GM19328 (cell line): ENCODE measurements around the gene ZFYVE28.

Experiments used
- ATAC-seq: cut with Tn5 transposase; IDR thresholded peaks from one replicate; pipeline ENCODE4 v1.9.1; 2021; ENCODE audit warnings: mild to moderate bottlenecking, moderate library complexity; ENCODE audit not compliant: unreplicated experiment

Gene ZFYVE28

GRCh38 chr4:2371765-2372487 is 46.5 kb downstream of the ZFYVE28 start:
- ATAC-seq: no peak

DNA sequence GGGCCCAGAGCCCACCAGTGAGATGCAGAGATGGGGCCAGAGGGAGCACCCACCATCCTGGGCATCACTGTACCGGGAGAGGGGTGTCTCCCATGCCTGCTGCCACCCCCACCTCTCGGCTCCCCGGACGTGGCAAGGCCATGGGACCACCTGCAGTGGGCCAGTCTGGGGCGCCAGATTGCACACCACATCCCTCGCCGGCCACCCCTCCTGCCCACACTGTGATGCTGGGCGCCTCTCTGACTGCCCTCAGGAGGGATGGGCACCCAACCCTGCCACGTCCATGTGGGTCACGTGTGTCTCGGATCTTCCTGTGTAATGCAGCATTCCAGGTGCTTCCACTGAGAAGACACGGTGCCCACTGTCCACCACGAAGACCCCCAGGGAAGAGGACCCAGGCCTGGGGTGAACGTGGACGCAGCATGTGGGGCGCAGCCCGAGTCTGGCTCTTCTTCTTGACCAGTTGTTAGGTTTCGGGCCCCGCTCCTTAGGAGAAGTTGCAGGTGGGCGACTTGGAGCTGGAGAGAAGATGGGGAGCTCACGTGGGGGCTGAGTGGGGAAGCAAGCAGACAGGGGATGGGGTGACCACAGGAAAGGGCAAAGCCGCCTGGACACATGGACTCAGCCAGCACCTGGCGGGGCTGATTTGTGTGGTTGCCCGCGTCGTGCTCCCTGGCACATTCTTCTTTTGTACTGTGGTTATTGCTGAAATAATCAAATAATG is 47.7 kb downstream of the ZFYVE28 start:
- ATAC-seq: no peak

- no peak for ATAC-seq
Measured at GRCh38 chr4:2368746-2369437, 49.6 kb downstream of the ZFYVE28 start.

GRCh38 chr4:2367626-2368025 is 50.8 kb downstream of the ZFYVE28 start:
- no peak for ATAC-seq

DNA sequence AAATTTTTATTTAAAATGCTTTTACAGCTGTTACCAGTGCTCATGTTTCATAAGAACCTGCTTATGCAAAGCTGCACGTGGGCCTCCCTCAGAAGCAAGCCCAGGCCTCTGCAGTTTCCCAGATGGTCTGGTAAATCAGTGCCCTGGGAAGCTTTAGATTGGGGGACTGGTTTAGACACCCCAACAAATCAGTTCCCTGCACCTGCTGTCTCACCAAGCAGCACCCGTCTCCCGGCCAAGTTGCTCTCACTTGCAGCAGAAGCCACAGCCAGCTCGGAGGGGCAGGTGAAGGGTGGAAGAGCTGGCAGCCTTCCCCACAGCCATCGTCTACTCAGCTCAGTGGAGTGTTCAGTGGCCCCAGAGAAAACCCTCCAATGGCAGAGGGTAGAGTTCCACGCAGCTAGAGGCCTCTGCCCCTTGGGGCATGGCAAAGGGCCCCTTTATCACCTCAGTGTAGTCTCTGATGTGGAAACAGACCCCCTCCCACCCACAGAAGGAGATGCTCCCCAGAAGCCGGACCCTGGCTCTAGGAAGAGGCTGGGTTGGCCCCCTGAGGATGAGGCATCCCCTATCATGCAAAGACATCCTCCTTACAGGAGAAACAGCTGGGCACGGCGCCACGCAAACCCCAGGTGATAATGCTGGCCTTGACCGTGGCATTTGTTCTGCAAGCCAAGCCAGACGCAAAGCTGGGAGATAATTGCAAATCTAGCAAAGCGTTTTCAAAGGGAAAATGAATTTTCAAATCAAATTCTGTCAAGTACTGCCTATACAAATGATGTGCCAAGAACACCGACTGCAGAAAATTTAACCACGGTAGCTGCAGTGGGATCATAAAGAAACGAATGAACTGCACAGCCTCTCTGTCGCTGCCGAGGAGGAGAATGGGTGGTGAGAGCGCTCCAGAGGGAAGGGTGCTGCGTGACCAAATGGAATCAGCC is 51.9 kb downstream of the ZFYVE28 start:
- ATAC-seq: no peak

DNA sequence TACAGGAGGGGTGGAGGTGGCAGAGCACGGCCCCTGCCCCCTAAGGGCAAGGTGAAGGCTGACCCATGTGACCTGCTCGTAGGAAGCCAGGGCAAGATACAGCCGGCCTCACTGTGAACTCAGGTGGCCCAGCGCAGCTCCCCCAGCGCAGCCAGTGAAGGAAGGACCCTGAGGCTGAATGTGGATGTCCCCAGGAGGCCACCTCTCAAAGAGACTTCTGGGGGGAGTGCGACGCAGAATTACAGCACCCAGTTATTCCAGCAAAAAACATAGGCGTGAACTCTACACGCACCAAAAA is 52.6 kb downstream of the ZFYVE28 start:
- ATAC-seq: no peak

DNA sequence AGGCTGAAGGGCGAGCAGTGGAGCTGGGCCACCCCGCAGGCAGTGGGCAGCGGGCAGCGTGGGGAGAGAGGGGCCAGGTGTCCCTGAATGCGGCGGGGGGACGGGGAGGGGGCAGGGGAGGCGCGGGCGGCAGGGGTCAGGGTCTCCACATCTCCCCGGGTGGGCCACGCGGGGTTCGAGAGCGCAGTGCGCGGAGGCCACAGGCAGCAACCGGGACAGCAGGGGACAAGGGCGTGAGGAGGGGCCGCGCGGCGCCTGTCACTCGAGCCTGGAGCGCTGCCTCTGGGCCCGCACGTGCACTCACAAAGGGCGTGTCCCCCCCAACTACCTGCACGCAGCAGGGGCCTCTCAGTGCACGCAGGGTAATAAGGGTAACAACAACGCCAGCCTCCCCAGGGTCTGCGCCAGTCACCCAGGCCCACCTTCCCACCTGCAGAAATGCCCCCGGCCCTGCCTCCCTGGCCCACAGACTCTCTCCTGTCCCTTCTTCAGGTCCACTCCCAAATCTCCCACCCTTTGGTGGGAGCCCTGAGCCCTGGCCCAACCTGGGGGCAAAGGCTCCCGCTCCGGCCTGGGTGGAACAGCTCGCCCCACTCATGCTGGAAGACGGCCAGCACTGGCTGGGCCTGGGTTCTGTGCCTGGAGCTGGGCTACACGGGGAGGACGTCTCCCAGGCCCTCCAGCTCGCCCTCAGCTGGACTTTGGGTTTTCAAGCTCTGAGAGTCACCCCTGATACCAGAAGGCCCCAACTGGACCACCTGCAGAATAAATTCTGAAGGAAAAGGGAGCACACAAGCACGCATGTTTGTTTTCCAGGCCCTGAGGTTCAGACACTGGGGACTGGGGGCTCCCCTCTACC is 53.2 kb downstream of the ZFYVE28 start:
- ATAC-seq: no peak

GRCh38 chr4:2364654-2365053 is 53.8 kb downstream of the ZFYVE28 start:
- no peak for ATAC-seq

GRCh38 chr4:2363951-2364653 is 54.3 kb downstream of the ZFYVE28 start:
- ATAC-seq: no peak

GRCh38 chr4:2363056-2363721 is 55.3 kb downstream of the ZFYVE28 start:
- ATAC-seq: no peak

- ATAC-seq: no peak
Measured at GRCh38 chr4:2362266-2363055, 56.0 kb downstream of the ZFYVE28 start.

DNA sequence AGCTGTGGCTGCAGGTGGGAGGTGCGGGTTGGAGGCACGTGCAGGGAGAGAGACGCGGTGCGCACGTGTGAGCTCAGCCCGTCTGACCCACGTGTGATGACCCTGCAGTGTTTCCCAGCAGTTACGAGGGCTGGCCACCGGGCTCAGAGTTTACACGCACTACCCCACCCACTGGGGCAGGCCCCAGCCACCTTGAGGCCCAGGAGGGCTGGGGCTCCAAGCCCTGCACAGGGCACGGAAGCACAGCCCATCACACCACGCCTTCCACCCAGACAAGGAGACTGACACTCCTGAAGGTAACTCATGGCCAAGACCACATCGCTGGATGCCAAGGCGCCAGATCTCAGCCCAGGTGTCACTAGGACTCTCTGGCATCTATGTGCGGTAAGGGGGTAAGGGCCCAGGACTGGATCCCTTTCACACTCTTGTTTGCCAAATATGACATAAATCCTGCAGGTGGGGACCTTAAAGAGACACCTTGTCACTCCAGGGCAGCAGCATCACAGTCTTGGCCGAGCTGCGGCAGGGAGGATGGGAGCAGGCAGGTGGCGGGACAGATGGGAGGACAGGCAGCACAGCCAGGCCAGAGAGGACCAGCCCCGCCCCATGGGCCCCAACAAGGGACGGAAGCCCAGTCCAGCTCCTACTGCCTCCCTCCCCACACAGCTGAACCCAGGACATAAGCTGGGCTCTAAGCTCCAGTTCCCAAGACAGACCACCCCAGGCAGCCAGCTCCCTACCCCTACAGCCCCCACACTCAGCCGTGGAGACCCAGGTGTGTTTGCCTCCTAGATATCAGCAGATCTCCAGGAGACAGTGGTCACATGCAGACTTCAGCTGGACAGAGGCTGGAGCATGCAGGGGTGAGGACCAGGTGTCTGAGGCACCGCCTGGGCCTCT is 56.8 kb downstream of the ZFYVE28 start:
- ATAC-seq: no peak

GRCh38 chr4:2360396-2360730 is 58.1 kb downstream of the ZFYVE28 start:
- ATAC-seq: no peak

- no peak for ATAC-seq
Measured at GRCh38 chr4:2359591-2360395, 58.7 kb downstream of the ZFYVE28 start.

GRCh38 chr4:2357821-2358745 is 60.4 kb downstream of the ZFYVE28 start:
- ATAC-seq: no peak
